HuH-7 (cell line): ENCODE data around the gene IFI27L2.

Experiments
- DNase-seq: peaks from one replicate; pipeline ENCODE4 v3.0.0; 2011; ENCODE audit warnings: low spot score

The IFI27L2 gene

DNA sequence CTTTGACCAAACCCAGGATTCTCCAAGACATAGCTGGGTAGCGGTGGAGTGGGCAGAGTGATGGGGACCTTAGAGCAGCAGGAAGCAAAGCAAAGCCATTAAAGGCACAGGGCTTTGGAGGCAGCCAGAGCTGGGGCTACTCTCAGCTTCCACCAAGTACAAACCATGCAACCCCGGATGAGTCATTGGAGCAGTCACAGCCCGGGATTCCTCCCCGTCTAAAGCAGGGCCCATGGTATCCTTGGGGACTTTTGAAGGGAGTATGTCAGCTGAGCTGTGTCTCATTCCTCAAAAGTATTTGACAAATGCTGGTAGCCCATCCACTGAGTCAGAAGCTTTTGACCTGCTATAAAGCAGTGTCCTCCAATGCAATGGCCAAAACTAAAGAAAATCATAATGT is 28.6 kb downstream of the IFI27L2 start:
- DNase-seq, result no peak

GRCh38 chr14:94099006-94099405 is 30.4 kb downstream of the IFI27L2 start:
- DNase-seq, result no peak

GRCh38 chr14:94098326-94098992 is 30.9 kb downstream of the IFI27L2 start:
- DNase-seq, result no peak

DNA sequence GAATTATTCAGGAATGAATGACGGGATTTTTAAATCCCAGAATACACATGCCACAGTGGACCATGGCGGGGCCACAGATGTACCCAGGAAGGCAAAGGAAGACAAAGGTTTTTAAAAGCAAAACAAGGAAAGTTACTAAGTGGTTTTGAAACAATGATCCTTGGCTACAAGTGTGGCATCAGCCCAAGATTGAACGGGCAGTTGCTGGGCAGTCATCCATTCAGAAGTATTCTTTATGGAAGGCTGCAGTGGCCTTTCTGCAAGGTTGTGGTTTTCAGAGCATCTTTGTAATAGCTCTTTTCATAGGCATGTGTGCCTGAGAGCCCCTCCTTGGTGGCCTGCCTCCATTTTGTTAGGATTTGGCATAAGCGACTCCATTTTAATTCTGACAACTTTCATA is 32.3 kb downstream of the IFI27L2 start:
- DNase-seq, result no peak

GRCh38 chr14:94093418-94093817 is 36.0 kb downstream of the IFI27L2 start:
- DNase-seq, result no peak

- DNase-seq, result no peak
These were observed 39.9 kb downstream of the IFI27L2 start for GRCh38 chr14:94089479-94089878.

DNA sequence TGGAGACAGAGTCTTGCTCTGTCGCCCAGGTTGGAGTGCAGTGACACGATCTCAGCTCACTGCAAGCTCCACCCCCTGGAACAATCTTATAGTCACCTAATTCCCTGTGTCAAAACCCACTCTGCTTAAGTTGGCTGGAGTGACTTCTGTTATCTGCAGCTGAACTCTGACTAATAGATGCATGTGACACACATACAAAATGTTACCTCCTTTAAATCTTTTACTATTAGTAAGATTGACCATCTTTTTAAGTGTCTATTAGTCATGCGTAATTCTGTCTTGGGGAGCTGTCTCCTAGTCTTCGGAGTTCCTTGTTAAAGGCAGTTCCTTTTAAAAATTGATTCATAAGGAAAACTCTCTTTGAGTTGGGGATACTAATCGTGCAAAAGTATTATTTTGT is 40.9 kb downstream of the IFI27L2 start:
- no peak for DNase-seq

DNA sequence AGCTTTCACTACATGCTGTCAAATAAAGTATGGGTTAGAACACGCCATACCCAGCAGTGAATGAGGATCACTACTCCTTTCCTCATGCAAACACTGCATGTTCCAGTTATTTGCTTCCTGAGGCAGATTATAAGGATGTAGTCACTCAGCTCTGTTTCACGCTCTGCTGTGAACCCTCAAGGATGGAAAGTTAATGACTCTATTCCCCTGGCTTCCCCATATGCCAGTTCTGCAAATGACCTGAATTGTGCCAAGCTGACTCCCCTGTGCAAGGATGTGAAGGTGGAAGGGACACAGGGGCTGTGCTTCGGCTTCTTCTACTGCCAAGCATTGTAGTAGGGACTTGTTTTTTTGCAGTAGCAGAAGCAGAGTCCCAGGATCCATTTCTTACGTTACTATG is 41.5 kb downstream of the IFI27L2 start:
- DNase-seq, result no peak

DNA sequence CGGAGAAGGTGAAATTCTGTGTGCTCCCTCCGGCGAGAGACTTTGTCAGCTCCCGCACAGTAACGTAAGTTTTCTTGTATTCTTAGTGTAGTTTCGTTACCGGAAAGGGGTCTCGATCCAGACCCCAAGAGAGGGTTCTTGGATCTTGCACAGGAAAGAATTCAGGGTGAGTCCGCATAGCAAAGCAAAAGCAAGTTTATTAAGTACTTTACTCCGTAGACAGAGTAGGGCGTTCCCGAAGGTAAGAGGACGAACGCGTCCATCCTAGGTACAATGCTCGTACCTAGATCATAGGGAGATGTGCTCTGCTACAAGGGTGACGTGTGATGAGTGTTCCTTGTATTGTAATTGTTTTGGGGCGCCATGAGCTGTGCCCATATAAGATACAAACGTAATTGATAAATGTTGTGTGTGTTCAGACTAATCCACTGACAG is 48.0 kb downstream of the IFI27L2 start:
- DNase-seq, result no peak

DNA sequence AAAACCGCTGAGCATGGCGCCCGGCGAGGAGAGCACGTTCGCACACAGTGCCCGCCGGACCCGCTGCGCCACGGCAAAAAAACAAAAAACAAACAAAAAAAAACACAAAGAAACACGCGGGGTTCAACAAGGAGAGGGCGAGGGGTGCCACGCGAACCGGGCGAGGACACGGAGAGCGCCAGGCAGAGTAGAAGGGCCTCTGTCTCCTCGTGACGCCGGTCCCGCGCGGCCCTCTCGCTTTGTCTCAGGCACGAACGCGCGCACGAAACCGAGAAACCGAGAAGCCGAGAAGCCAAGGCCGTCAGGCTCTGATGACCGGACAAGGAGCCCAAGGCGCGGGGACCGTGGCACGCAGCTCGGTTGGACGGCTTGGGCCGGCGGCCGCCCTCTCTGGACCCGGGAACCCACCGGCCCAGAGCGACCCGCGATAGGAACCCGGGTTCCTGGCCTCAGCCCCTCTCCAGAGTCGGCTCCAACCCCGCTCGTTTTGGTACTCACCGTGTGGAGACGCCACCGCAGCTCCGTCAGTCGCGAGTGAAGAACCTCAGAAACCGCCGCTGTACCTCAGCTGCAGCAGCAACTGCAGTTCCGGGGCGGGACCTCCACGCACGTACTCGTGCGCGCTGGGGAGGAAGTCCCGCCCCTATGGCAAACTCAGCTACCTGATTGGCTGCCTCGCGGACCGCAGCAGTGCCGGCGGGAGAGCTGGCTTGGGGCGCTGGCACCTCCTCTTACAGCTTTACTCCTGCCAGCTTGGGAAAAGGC is 48.6 kb downstream of the IFI27L2 start, which contains the start of the genes DDX24 and IFI27L1:
DDX24 (minus strand) TSS at position 582 of the 765 bp plus-strand sequence. CDS start 1,460 bp downstream, outside the sequence.
IFI27L1 (plus strand) TSS at position 690 of the 765 bp plus-strand sequence. CDS start 15,628 bp downstream, outside the sequence.
- peak; percentile 92 for DNase-seq

- DNase-seq, result no peak
These were observed 49.3 kb downstream of the IFI27L2 start for GRCh38 chr14:94079891-94080620.

DNA sequence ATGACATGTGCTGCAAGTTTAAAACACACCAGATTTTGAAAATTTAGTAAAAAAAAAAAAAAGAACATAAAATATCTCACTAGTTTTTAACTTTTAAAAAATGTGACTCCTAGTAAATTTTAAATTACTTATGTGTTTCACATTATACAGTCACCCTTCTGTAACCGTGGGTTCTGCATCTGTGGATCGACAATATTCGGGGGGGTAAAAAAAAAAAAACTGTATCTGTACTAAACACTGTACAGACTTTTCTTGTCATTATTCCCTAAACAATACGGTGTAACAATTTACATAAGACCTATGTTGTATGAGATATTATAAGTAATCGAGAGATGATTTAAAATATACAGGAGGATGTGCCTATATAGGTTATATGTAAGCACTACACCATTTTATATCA is 51.6 kb downstream of the IFI27L2 start:
- DNase-seq, result no peak
